ENCODE data around the gene DUSP16.
A peak's percentile ranks its signal among the peaks of the same experiment; 100 is the strongest.

The DUSP16 gene

DNA sequence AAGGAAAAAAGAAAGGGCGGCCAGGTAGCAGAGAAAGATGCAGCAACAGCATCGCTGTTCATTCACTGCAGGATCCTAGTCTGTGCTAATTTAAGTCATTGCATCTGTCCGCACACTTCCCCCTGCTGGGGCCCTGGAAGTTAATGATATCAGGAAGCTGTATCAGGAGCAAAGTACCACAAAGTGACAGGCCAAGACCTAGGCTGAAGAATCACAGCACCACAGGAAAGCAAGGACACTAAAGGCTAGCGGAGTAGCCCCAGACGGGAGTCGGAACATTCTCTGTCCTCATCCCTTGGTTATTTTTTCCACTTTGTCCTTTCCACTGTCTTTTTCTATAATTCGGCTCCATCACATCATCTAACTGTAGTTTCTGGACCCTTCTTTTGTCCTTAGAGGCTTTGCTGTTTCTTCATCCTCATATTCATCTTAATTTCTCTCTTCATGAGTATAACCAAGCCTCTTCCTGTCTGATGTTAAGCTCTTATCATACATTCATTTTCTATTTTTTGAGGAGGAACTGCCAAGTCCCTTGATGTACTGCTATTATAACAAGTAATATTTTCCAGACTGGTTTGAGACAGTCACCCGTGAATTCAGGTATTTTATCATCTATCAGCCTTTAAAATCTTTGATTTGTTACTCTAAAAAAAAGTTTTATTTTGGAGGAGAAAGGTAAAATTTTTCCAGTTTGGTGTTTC lies 28.3 kb downstream of the DUSP16 start:
- no peak for DNase-seq (ENCODE audit: low read depth)
- TF ChIP-seq, protein P1, sequence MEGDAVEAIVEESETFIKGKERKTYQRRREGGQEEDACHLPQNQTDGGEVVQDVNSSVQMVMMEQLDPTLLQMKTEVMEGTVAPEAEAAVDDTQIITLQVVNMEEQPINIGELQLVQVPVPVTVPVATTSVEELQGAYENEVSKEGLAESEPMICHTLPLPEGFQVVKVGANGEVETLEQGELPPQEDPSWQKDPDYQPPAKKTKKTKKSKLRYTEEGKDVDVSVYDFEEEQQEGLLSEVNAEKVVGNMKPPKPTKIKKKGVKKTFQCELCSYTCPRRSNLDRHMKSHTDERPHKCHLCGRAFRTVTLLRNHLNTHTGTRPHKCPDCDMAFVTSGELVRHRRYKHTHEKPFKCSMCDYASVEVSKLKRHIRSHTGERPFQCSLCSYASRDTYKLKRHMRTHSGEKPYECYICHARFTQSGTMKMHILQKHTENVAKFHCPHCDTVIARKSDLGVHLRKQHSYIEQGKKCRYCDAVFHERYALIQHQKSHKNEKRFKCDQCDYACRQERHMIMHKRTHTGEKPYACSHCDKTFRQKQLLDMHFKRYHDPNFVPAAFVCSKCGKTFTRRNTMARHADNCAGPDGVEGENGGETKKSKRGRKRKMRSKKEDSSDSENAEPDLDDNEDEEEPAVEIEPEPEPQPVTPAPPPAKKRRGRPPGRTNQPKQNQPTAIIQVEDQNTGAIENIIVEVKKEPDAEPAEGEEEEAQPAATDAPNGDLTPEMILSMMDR (IDR thresholded peaks at IDR 0.05; ENCODE audit: low read depth, low read length, missing control alignments), result no peak
- H3K4me3 ChIP-seq (ENCODE audit: low read depth, low read length), result no peak overlapping the region
- in situ Hi-C loops (cut with HindIII; ENCODE audit: low sequenced_read_pairs), result no loop called here

DNA sequence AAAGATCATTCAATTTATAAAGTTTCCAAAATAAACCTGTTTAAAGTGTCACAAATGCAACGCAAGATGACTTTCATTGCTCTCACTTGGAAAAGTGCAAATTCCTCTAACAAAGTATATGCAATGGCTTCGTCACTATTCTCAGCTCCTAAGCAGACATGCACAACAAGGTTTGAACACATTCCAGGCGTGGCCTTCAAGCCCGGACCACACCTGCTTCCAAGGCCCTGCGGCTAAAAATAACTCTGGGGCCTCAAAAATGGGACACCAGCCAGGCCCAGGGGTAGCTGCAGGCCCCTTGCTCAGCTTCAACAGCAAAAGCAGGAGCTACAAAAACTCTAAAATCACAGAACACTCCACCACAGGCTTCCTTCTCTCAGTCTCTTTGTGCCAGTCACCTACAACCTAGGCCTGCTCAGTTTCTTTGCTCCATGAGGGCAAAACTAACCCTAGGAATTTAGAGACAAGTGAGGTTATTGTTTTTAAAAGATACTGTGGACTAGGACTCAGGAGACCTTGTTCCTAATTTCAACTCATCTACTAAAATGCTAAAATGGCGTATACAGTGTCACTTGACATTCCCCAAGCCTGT lies 29.3 kb downstream of the DUSP16 start:
- in situ Hi-C loops (cut with HindIII; ENCODE audit: low sequenced_read_pairs), result no loop called here
- TF ChIP-seq, protein P1 (IDR thresholded peaks at IDR 0.05; ENCODE audit: low read depth, low read length, missing control alignments), result no peak
- DNase-seq (ENCODE audit: low read depth), result peak; percentile 24
- H3K4me3 ChIP-seq (ENCODE audit: low read depth, low read length), result no peak overlapping the region

DNA sequence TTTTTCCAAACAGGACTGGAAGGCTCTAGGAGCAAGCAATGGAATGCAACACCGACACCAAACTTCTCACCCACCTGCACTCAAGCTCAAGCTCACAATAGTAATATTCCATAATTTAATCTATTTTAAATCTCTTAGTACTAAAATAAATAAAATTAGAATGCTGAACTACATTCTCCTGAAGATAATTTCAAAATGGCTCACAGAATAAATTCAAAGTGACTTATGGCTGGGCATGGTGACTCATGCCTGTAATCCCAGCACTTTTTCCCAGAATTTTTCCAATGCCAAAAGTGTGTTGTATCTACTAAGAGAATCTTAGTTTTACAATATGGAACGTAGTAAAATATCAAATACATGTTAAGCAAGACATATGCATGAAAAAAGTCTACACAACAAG lies 31.5 kb downstream of the DUSP16 start:
- in situ Hi-C loops (cut with HindIII; ENCODE audit: low sequenced_read_pairs), result no loop called here
- H3K4me3 ChIP-seq (ENCODE audit: low read depth, low read length), result no peak overlapping the region
- TF ChIP-seq, protein P1 (IDR thresholded peaks at IDR 0.05; ENCODE audit: low read depth, low read length, missing control alignments), result no peak
- no peak for DNase-seq (ENCODE audit: low read depth)

DNA sequence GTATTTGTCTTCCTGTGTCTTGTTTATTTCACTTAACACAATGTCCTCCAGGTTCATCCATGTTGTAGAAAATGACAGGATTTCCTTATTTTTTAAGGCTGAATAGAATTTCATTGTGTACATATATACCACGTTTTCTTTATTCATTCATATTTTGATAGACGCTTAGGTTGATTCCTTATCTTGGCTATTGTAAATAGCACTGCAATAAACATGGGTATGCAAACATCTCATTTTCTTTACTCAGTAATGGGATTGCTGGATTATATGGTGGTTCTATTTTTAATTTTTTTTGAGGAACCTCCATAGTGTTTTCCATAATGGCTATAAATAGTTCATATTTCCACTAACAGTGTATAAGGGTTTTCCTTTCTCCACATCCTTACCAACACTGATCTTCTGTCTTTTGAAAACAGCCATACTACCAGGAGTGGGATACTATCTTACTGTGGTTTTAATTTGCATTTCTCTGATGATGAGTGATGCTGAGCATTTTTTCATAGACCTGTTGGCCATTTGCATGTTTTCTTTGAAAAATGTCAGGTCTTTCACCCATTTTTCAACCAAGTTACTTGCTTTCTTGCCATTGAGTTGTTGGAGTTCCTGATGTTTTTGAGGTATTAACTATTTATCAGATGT lies 32.8 kb downstream of the DUSP16 start:
- DNase-seq (ENCODE audit: low read depth), result no peak
- in situ Hi-C loops (cut with HindIII; ENCODE audit: low sequenced_read_pairs), result no loop called here
- no peak overlapping the region for H3K4me3 ChIP-seq (ENCODE audit: low read depth, low read length)
- TF ChIP-seq, protein P1 (IDR thresholded peaks at IDR 0.05; ENCODE audit: low read depth, low read length, missing control alignments), result no peak

DNA sequence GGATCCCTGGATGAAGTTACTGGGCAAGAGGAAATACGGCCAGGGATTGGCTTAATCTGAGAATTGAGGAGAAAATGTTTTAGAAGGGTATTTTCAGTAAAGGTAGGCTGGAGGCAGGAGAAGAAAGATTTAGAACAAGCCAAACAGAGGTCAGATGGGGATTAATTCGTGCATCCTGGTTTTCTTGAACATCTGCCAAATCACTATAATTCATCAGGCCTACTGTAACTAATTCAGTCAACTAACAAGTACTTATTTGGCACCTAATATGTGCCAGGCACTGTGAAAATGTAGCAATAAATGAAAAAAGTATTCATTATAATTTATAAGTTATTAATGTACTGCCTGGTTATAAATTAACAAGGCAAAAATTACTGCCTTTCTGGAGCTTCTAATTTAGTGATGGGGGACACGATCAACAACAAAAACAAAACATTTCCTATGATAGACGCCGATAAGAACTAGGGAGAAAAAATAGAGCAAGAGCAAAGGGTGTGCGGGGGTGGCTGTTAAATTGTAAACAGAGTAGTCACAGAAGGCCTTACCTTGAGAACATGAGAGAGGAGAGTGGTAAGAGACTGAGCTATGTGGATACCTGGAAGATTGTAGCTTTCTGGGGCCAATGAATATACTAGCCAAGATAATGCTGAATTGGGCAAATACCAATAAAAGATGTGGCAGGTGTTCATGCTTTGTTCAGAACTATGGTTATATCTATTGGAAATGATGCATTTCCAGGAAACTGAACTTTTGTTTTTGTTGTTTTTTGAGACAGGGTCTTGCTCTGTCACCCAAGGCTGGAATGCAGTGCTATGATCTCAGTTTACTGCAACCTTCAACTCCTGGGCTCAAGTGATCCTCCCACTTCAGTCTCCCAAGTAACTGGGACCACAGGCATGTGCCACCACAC lies 34.0 kb downstream of the DUSP16 start:
- no peak overlapping the region for H3K4me3 ChIP-seq (ENCODE audit: low read depth, low read length)
- TF ChIP-seq, protein P1 (IDR thresholded peaks at IDR 0.05; ENCODE audit: low read depth, low read length, missing control alignments), result no peak
- in situ Hi-C loops (cut with HindIII; ENCODE audit: low sequenced_read_pairs), result no loop called here
- no peak for DNase-seq (ENCODE audit: low read depth)

DNA sequence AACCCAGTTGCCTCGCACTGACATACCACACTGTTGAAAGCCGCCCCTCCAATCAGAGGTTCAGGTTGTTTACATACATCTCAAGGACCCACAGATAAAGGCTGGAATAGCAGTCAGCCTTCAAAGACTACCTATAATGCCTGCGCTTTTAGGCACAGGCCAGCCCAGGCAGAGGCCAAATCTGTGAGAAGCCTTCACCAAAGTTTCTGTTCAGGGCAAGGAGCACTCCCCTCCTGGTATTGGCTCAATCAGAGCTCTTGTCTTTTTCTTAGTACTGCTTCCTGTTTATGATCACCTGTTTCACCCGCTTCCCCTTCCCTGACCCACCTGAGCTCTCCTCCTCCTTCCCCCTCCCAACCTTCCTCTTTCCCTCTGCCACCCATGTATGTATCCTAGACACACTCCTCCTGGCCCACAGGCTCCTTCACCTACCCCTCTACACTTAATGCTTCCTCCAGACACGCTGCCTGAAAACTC lies 34.8 kb downstream of the DUSP16 start:
- H3K4me3 ChIP-seq (ENCODE audit: low read depth, low read length), result no peak overlapping the region
- TF ChIP-seq, protein P1 (IDR thresholded peaks at IDR 0.05; ENCODE audit: low read depth, low read length, missing control alignments), result no peak
- DNase-seq (ENCODE audit: low read depth), result no peak
- in situ Hi-C loops (cut with HindIII; ENCODE audit: low sequenced_read_pairs), result no loop called here

All from astrocyte of the cerebellum (primary cell).